ENCODE measurements around the gene MVK. TPM values are rescaled to one million over a fixed set of nuclear protein-coding genes. Genes with fewer than 3 reads are reported as not detected.

Gene MVK
- polyA plus RNA-seq, 1 of the 3 experiments (the other 2 are of a cell fraction) = 7.0 TPM

DNA sequence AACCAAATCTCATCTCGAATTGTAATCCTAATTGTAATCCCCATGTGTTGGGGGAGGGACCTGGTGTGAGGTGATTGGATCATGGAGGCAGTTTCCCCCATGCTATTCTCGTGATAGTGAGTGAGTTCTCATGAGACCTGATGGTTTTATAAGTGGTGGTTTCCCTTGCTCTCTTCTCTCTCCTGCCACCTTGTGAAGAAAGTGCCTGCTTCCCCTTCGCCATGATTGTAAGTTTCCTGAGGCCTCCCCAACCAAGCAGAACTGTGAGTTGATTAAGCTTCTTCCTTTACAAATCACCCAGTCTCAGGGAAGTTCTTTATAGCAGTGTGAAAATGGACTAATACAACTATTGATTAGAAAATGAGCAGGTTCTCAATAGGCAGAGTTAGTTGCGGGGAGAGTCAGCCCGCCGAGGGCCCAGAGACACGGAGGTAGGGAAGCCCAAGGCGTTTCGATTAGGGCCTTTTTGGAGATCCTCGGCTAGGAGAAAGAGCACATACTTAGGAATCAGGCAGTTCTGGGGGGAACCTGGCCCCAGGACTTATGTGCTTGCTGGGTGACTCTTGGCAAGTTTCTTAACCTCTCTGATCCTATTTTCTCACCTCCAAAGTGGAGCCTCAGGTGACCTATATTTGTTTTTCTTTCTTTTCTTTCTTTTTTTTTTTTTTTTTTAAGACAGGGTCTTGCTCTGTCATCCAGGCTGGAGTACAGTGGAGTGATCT lies 65.7 kb downstream of the MVK start (continued):
- TF ChIP-seq FOXM1 (IDR thresholded peaks at IDR 0.05; ENCODE audit: low read depth) = no peak
- no peak for TF ChIP-seq JUND (IDR thresholded peaks at IDR 0.05)

DNA sequence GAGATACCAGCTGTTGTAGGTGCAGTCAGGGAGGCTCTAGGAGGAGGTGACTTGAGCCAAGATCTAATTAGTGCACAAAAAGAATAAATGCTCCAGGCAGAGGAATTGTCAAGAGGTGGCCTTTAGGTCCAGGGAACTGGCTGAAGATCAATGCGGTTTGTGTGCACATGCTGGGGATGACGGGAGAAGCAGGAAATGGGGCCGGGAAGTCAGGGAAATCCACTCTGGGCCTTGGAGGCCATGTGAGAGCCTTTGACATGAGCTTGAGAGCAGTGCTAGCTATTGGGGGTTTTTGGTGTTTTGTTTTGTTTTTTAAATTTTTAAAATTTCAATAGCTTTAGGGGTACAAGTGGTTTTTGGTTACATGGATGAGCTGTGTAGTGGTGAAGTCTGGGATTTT lies 67.4 kb downstream of the MVK start:
- H3K9me2 ChIP-seq = no peaks in the 10 kb centered on the region
- peaks cover 0 to 30% of the 10 kb centered on the region in 2 experiments; a peak in 2 of 4 replicates for H3K4me1 ChIP-seq (ENCODE audit: control insufficient read depth in 1 of 2, insufficient read depth in 2 of 2, low read depth in 1 of 2, low read length in 1 of 2)
- ChIA-PET CTCF (interaction anchor here (1.5 to 1.9 kb wide), 3 partner anchors 43 to 100 kb away, joined by 3 to 9 read pairs (median 3); no protein-coding TSS in a partner anchor), POLR2A (interaction anchor here (1.2 kb wide), 2 partner anchors 13 to 19 kb away, joined by 3 read pairs; no protein-coding TSS in a partner anchor)
- H3K9ac ChIP-seq = no peak overlapping the region
- H3K27ac ChIP-seq (ENCODE audit: low read depth in 2 of 2, low read length in 1 of 2) = no peak overlapping the region
- no peaks in the 10 kb centered on the region; the same call in 1 of the 2 replicates for H3K27me3 ChIP-seq (ENCODE audit: insufficient read depth)
- H3K4me2 ChIP-seq = no peak overlapping the region
- H3K79me2 ChIP-seq (ENCODE audit: insufficient read depth) = no peaks in the 10 kb centered on the region
- no peak overlapping the region for H2AFZ ChIP-seq (ENCODE audit: low read depth)
- no peak for DNase-seq
- H4K20me1 ChIP-seq (ENCODE audit: insufficient read depth) = no peaks in the 10 kb centered on the region
- no peaks in the 10 kb centered on the region for H3K9me3 ChIP-seq
- 75% methylated on average over 3 of the region's 3 CpGs for WGBS (ENCODE audit: low lambda C conversion rate)
- TF ChIP-seq, protein P1, sequence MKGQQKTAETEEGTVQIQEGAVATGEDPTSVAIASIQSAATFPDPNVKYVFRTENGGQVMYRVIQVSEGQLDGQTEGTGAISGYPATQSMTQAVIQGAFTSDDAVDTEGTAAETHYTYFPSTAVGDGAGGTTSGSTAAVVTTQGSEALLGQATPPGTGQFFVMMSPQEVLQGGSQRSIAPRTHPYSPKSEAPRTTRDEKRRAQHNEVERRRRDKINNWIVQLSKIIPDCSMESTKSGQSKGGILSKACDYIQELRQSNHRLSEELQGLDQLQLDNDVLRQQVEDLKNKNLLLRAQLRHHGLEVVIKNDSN (IDR thresholded peaks at IDR 0.05; ENCODE audit: borderline replicate concordance, low read depth) = no peak
- no peak for TF ChIP-seq YY1 (IDR thresholded peaks at IDR 0.05; ENCODE audit: low read depth)
- no peak for TF ChIP-seq RFX5 (IDR thresholded peaks at IDR 0.05; ENCODE audit: low read length)
- no peak for TF ChIP-seq TEAD4 (IDR thresholded peaks at IDR 0.05; ENCODE audit: borderline replicate concordance, insufficient read depth)
- no peaks in the 10 kb centered on the region for H3F3A ChIP-seq (replicated peaks; ENCODE audit: insufficient read depth)
- no peak overlapping the region for H3K4me3 ChIP-seq (ENCODE audit: low read depth in 2 of 2, low read length in 1 of 2)
- H3K36me3 ChIP-seq (replicated peaks in 1 of 2; ENCODE audit: control insufficient read depth in 1 of 2, insufficient read depth in 2 of 2, low read length in 1 of 2) = no peaks in the 10 kb centered on the region

DNA sequence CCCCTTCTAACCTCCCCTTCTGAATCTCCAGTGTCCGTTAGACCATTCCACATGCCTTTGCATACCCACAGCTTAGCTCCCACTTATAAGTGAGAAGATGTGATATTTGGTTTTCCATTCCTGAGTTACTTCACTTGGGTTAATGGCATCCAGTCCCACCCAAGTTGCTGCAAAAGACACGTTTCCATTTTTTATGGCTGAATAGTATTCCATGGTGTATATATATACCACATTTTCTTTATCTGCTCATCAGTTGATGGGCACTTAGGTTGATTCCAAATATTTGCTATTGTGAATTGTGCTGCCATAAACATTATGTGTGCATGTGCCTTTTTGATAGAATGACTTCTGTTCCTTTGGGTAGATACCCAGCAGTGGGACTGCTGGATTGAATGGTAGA lies 67.8 kb downstream of the MVK start:
- Histone ChIP-seq H3K9ac (no peak overlapping the region), H3K27me3 (ENCODE audit: insufficient read depth) (no peaks in the 10 kb centered on the region; the same call in 1 of the 2 replicates), H3F3A (replicated peaks; ENCODE audit: insufficient read depth) (no peaks in the 10 kb centered on the region), H3K79me2 (ENCODE audit: insufficient read depth) (no peaks in the 10 kb centered on the region), H3K4me1 (ENCODE audit: control insufficient read depth in 1 of 2, insufficient read depth in 2 of 2, low read depth in 1 of 2, low read length in 1 of 2) (peaks cover 0 to 35% of the 10 kb centered on the region in 2 experiments; a peak in 2 of 4 replicates), H4K20me1 (ENCODE audit: insufficient read depth) (no peaks in the 10 kb centered on the region), H3K9me3 (no peaks in the 10 kb centered on the region), H2AFZ (ENCODE audit: low read depth) (no peak overlapping the region), H3K27ac (ENCODE audit: low read depth in 2 of 2, low read length in 1 of 2) (no peak overlapping the region), H3K4me2 (no peak overlapping the region), H3K9me2 (no peaks in the 10 kb centered on the region), H3K36me3 (replicated peaks in 1 of 2; ENCODE audit: control insufficient read depth in 1 of 2, insufficient read depth in 2 of 2, low read length in 1 of 2) (no peaks in the 10 kb centered on the region), H3K4me3 (ENCODE audit: low read depth in 2 of 2, low read length in 1 of 2) (no peak overlapping the region)
- WGBS (ENCODE audit: low lambda C conversion rate) = 46% methylated on average over 2 of the region's 2 CpGs
- no peak for DNase-seq
- POLR2A ChIA-PET = no interaction called here
- CTCF ChIA-PET = interaction anchor here (1.0 to 1.9 kb wide), 4 partner anchors 44 to 99 kb away, joined by 3 to 9 read pairs (median 3); no protein-coding TSS in a partner anchor
- TF ChIP-seq, protein P2, sequence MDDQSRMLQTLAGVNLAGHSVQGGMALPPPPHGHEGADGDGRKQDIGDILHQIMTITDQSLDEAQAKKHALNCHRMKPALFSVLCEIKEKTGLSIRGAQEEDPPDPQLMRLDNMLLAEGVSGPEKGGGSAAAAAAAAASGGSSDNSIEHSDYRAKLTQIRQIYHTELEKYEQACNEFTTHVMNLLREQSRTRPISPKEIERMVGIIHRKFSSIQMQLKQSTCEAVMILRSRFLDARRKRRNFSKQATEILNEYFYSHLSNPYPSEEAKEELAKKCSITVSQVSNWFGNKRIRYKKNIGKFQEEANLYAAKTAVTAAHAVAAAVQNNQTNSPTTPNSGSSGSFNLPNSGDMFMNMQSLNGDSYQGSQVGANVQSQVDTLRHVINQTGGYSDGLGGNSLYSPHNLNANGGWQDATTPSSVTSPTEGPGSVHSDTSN (IDR thresholded peaks at IDR 0.05) = no peak
- TF ChIP-seq NRF1 (IDR thresholded peaks at IDR 0.05; ENCODE audit: low read depth, low read length) (no peak), FOXM1 (IDR thresholded peaks at IDR 0.05; ENCODE audit: low read depth) (no peak), EZH2phosphoT487 (IDR thresholded peaks at IDR 0.05; ENCODE audit: borderline replicate concordance, low read depth) (no peak), RXRA (IDR thresholded peaks at IDR 0.05; ENCODE audit: borderline replicate concordance, low read depth) (no peak), GABPA (IDR thresholded peaks at IDR 0.05; ENCODE audit: low read depth) (no peak), YY1 (IDR thresholded peaks at IDR 0.05; ENCODE audit: low read depth) (no peak), POLR2AphosphoS5 (IDR thresholded peaks at IDR 0.05; ENCODE audit: low read depth, low read length) (no peak)
- TF ChIP-seq, protein P3, sequence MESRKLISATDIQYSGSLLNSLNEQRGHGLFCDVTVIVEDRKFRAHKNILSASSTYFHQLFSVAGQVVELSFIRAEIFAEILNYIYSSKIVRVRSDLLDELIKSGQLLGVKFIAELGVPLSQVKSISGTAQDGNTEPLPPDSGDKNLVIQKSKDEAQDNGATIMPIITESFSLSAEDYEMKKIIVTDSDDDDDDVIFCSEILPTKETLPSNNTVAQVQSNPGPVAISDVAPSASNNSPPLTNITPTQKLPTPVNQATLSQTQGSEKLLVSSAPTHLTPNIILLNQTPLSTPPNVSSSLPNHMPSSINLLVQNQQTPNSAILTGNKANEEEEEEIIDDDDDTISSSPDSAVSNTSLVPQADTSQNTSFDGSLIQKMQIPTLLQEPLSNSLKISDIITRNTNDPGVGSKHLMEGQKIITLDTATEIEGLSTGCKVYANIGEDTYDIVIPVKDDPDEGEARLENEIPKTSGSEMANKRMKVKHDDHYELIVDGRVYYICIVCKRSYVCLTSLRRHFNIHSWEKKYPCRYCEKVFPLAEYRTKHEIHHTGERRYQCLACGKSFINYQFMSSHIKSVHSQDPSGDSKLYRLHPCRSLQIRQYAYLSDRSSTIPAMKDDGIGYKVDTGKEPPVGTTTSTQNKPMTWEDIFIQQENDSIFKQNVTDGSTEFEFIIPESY (IDR thresholded peaks at IDR 0.05; ENCODE audit: borderline replicate concordance, low read depth) = no peak
- TF ChIP-seq, protein P4, sequence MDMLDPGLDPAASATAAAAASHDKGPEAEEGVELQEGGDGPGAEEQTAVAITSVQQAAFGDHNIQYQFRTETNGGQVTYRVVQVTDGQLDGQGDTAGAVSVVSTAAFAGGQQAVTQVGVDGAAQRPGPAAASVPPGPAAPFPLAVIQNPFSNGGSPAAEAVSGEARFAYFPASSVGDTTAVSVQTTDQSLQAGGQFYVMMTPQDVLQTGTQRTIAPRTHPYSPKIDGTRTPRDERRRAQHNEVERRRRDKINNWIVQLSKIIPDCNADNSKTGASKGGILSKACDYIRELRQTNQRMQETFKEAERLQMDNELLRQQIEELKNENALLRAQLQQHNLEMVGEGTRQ (IDR thresholded peaks at IDR 0.05; ENCODE audit: borderline replicate concordance, low read depth, low read length) = no peak
- TF ChIP-seq, protein P5, sequence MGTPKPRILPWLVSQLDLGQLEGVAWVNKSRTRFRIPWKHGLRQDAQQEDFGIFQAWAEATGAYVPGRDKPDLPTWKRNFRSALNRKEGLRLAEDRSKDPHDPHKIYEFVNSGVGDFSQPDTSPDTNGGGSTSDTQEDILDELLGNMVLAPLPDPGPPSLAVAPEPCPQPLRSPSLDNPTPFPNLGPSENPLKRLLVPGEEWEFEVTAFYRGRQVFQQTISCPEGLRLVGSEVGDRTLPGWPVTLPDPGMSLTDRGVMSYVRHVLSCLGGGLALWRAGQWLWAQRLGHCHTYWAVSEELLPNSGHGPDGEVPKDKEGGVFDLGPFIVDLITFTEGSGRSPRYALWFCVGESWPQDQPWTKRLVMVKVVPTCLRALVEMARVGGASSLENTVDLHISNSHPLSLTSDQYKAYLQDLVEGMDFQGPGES (IDR thresholded peaks at IDR 0.05; ENCODE audit: low read depth, low read length) = no peak
- TF ChIP-seq, protein P6, sequence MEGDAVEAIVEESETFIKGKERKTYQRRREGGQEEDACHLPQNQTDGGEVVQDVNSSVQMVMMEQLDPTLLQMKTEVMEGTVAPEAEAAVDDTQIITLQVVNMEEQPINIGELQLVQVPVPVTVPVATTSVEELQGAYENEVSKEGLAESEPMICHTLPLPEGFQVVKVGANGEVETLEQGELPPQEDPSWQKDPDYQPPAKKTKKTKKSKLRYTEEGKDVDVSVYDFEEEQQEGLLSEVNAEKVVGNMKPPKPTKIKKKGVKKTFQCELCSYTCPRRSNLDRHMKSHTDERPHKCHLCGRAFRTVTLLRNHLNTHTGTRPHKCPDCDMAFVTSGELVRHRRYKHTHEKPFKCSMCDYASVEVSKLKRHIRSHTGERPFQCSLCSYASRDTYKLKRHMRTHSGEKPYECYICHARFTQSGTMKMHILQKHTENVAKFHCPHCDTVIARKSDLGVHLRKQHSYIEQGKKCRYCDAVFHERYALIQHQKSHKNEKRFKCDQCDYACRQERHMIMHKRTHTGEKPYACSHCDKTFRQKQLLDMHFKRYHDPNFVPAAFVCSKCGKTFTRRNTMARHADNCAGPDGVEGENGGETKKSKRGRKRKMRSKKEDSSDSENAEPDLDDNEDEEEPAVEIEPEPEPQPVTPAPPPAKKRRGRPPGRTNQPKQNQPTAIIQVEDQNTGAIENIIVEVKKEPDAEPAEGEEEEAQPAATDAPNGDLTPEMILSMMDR (IDR thresholded peaks at IDR 0.05) = no peak
